ENCODE measurements around the gene CFAP97.

GRCh38 chr4:185137233-185137925 lies 66.4 kb downstream of the CFAP97 start:
- TF ChIP-seq EP300 (IDR thresholded peaks at IDR 0.05) (no peak), CTCF (IDR thresholded peaks at IDR 0.05) (no peak), POLR2A (IDR thresholded peaks at IDR 0.05) (no peak), POLR2AphosphoS5 (IDR thresholded peaks at IDR 0.05) (no peak)
